Ecto neural progenitor cell (in vitro differentiated cells): Measurements from ENCODE around the gene PGAP6.

Source experiments
- DNase-seq: peaks from one replicate; pipeline ENCODE4 v3.0.0-alpha.2; 2018; ENCODE audit warnings: low spot score

Gene PGAP6

DNA sequence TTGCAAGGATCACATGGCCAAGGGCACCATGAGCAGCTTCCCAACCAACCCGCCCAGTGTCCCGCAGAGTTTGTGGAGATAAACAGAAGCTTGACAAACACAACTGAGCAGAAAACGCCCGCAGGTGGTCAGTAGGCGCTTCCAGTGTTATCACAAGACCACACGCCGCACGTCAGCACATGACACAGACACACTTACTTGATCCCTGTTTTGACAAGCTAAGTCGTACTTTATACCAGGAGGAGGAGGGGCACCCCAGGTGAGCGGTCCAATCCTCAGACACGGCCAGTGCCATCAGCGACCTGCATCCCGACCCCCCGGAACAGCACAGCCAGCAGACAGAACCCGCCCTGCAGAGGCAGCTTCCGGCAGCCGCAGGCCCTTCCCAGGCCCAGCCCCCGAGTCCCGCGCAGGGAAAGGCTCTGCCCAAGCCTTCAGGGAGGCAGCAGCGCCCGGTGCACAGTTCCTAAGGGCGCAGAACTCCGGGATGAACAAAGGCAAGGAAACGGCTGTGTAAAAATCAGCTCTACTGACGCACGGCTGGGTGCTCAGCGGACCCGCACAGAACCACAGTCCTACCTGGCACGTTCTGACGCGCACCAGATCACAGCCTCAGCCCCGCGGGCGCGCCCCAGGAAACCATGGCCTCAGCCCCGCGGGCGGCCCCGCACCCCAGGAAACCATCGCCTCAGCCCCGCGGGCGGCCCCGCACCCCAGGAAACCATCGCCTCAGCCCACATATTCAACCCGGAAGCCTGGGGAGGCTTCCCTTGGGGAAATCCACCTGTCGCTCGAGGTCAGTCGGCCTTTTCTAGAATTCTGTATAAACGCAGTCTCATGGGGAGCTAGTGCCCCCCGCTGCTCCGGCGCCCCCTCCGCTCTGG lies 57.1 kb downstream of the PGAP6 start:
- DNase-seq, result no peak

DNA sequence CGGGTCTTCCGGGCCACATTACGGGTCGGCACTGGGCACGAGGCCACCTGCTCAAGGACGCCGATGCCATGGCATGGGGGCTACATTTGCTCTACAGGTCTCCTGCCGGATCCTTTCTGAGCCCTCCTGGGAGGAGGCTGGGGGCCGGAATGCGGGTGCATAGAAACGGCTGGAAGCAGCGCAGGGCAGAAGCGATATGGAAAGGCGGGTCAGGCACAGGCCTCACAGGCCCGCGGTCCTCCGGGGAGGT lies 57.7 kb downstream of the PGAP6 start:
- DNase-seq, result no peak

DNA sequence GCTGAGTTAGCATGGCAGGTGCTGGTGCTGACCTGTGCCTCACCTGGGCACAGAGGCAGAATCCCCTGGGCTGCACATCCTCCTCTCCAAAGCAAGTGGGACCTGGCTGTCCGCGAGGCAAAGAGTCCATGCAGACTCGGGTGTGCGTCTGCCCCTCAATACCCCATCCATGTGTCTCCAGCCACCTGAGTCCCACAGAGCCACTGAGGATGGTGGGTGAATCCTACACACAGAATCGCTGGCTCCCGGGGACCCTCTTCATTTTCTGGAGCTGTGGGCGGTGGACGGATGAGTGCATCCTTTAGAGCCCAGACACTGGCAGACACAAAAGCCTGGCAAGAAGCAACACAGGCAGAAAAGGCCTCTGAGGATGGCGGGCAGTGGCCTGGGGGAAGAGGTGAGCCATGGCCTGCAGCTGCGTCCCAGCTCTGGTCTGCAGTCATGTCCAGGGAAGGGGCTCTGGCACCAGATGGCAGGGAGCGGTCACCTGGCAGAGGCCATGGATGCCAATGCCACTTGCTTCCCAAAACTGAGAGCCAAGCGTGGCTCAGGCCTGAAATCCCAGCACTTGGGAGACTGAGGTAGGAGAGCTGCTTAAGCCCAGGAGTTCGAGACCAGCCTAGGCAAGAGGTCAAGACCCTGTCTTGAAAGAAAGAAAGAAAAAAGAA lies 59.2 kb downstream of the PGAP6 start:
- no peak for DNase-seq

DNA sequence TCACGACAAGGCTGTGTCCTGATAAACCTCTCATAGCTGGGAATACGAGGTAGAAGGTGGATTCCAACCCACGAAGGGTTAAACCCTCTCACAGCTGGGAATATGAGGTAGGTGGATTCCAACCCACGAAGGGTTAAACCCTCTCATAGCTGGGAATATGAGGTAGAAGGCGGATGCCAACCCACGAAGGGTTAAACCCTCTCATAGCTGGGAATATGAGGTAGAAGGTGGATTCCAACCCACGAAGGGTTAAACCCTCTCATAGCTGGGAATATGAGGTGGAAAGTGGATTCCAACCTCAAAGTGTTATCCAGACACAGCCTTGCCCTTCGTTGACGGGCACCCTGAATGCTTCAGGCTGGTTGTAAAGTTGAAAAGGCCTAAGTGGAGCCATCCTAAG lies 60.2 kb downstream of the PGAP6 start:
- no peak for DNase-seq
